ENCODE results near the gene OXSM.

DNA sequence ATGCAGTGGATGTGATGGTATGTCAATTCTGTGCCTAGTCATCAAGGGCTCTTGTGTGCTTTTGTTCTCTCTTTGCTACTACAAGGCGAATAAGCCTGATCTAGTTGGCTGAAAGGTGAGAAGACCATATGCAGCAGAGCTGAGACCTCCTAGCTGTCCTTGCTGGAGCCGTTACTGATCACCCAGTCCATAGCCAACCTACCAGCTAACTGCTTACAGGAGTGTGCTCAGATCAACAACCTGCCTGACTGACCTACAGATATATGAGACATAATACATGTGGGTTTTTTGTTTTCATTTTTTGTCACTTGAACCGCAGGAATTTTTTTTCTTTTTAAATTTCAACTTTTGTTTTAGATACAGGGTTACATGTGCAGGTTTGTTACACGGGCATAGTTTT is 22.8 kb downstream of the OXSM start:
- TF ChIP-seq, protein P1, sequence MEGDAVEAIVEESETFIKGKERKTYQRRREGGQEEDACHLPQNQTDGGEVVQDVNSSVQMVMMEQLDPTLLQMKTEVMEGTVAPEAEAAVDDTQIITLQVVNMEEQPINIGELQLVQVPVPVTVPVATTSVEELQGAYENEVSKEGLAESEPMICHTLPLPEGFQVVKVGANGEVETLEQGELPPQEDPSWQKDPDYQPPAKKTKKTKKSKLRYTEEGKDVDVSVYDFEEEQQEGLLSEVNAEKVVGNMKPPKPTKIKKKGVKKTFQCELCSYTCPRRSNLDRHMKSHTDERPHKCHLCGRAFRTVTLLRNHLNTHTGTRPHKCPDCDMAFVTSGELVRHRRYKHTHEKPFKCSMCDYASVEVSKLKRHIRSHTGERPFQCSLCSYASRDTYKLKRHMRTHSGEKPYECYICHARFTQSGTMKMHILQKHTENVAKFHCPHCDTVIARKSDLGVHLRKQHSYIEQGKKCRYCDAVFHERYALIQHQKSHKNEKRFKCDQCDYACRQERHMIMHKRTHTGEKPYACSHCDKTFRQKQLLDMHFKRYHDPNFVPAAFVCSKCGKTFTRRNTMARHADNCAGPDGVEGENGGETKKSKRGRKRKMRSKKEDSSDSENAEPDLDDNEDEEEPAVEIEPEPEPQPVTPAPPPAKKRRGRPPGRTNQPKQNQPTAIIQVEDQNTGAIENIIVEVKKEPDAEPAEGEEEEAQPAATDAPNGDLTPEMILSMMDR (IDR thresholded peaks at IDR 0.05): no peak
- no peak for TF ChIP-seq POLR2A (IDR thresholded peaks at IDR 0.05)
